HepG2 (cell line): ENCODE results near the gene BABAM2. TPM values are rescaled to one million over a fixed set of nuclear protein-coding genes. Genes with fewer than 3 reads are reported as not detected.

ENCODE experiments used
- ATAC-seq: fragments of 200-7000 bp; cut with Tn5 transposase; 3 replicates; pipeline ENCODE4 v1.9.1; 2020; ENCODE audit warnings: mild to moderate bottlenecking, moderate library complexity
- BruUV-seq: library from RNA; stranded (reverse); fragments of 400-500 nt; replicated peaks from 2 replicates; lab custom pipeline; 2021; lab: Mats Ljungman, UMichigan
- CTCF ChIA-PET: fragments of 300-600 bp; formaldehyde crosslinking; extraction: SDS; loops from one replicate; lab custom pipeline; 2021; ENCODE audit warnings: low total read pairs, inconsistent platforms, low intra/inter-chr PET ratio; lab: Yijun Ruan, JAX
- POLR2A ChIA-PET: fragments of 350-600 bp; sonication (Branson Sonifier 250); formaldehyde crosslinking; loops from one replicate; lab custom pipeline; 2020; ENCODE audit warnings: antibody characterized with exemption, inconsistent platforms; lab: Yijun Ruan, JAX
- DNase-seq: peaks from one replicate; pipeline ENCODE4 v3.0.0-alpha.2; 2015; ENCODE audit warnings: low spot score
- FAIRE-seq: peaks from 3 replicates; lab custom pipeline; 2011; peaks lifted over from hg19 to GRCh38; lab: Jason Lieb, UNC
- H2AFZ ChIP-seq: one replicate; pipeline ENCODE4 v1.6.1; 2011; ENCODE audit warnings: low read length, inconsistent platforms
- H3K27ac ChIP-seq: fragments of 300-600 bp; 3 replicates; pipeline ENCODE4 v1.8.0; 2011; ENCODE audit warnings: mixed run types, mild to moderate bottlenecking, mixed read lengths, low read length, inconsistent platforms; ENCODE audit not compliant: insufficient read depth; ENCODE audit errors: extremely low read length
- H3K27me3 ChIP-seq, 2 experiments: fragments of 200-600 bp in 1 of 2; 2 replicates in 1 of 2; 3 replicates in 1 of 2; pipeline versions ENCODE4 v1.6.0 to v1.8.0; 2011; ENCODE audit warnings: low read length in 2 of 2, mild to moderate bottlenecking in 2 of 2, moderate library complexity in 2 of 2, inconsistent platforms in 1 of 2; ENCODE audit not compliant: insufficient read depth in 2 of 2, control insufficient read depth in 1 of 2
- H3K36me3 ChIP-seq, 2 experiments: fragments of 200-600 bp in 1 of 2; replicated peaks in 1 of 2; 2 replicates in 1 of 2; 3 replicates in 1 of 2; pipeline versions ENCODE4 v1.5.1 to v1.8.0; 2011; ENCODE audit warnings: low read length in 2 of 2, inconsistent platforms in 1 of 2; ENCODE audit not compliant: insufficient read depth in 2 of 2, control insufficient read depth in 1 of 2
- H3K4me1 ChIP-seq: 2 replicates; pipeline ENCODE4 v1.5.1; 2012; ENCODE audit warnings: low read length, inconsistent platforms; ENCODE audit not compliant: insufficient read depth
- H3K4me2 ChIP-seq: 2 replicates; pipeline ENCODE4 v1.6.0; 2011; ENCODE audit warnings: low read depth, low read length, inconsistent platforms
- H3K4me3 ChIP-seq, 3 experiments: fragments of 200-600 bp in 1 of 3; sonication (generic), shearing (Covaris generic) in 1 of 3; replicated peaks in 1 of 3; 2 replicates each; pipeline ENCODE4 v1.5.1; 2011 to 2016; ENCODE audit warnings: low read length in 3 of 3, inconsistent platforms in 2 of 3, low read depth in 2 of 3, mild to moderate bottlenecking in 2 of 3, control low read depth in 1 of 3, mixed read lengths in 1 of 3; ENCODE audit not compliant: insufficient read depth in 1 of 3
- H3K79me2 ChIP-seq: one replicate; pipeline ENCODE4 v1.6.1; 2011; ENCODE audit warnings: low read length, inconsistent platforms; ENCODE audit not compliant: insufficient read depth
- H3K9ac ChIP-seq: 2 replicates; pipeline ENCODE4 v1.6.0; 2011; ENCODE audit warnings: mild to moderate bottlenecking, low read depth, low read length, inconsistent platforms; ENCODE audit not compliant: insufficient read depth
- H3K9me3 ChIP-seq: 2 replicates; pipeline ENCODE4 v1.5.1; 2012; ENCODE audit warnings: mild to moderate bottlenecking, low read length
- H4K20me1 ChIP-seq: 2 replicates; pipeline ENCODE4 v1.6.0; 2011; ENCODE audit warnings: inconsistent platforms, mild to moderate bottlenecking, low read length, moderate library complexity; ENCODE audit not compliant: insufficient read depth
- CAMTA2 ChIP-seq: sonication (generic); formaldehyde crosslinking; IDR thresholded peaks from 2 replicates; pipeline ENCODE4 v1.4.0; 2020; ENCODE audit warnings: mild to moderate bottlenecking, missing genetic modification reagents, borderline replicate concordance
- CENPX ChIP-seq: sonication (generic); formaldehyde crosslinking; IDR thresholded peaks from 2 replicates; pipeline ENCODE4 v1.9.0; 2021; ENCODE audit warnings: mild to moderate bottlenecking, missing genetic modification reagents, moderate library complexity
- CHD4 ChIP-seq: fragments of 200-600 bp; sonication (generic); IDR thresholded peaks from 2 replicates; pipeline ENCODE4 v1.7.0; 2017; ENCODE audit warnings: mild to moderate bottlenecking, low read length, borderline replicate concordance
- GATA4 ChIP-seq: sonication (generic); IDR thresholded peaks from 2 replicates; pipeline ENCODE4 v1.6.1; 2016; ENCODE audit warnings: antibody characterized with exemption, low read depth, borderline replicate concordance
- GPN1 ChIP-seq: sonication (generic); formaldehyde crosslinking; IDR thresholded peaks from 2 replicates; pipeline ENCODE4 v1.5.1; 2020; ENCODE audit warnings: missing genetic modification reagents, borderline replicate concordance
- GRHL1 ChIP-seq: sonication (generic); formaldehyde crosslinking; conservative IDR thresholded peaks from 2 replicates; pipeline ENCODE4 v1.8.0; 2022; ENCODE audit warnings: missing genetic modification reagents
- HMGXB3 ChIP-seq: sonication (generic); formaldehyde crosslinking; IDR thresholded peaks from 2 replicates; pipeline ENCODE4 v1.4.0; 2020; ENCODE audit warnings: missing genetic modification reagents, borderline replicate concordance
- NFYB ChIP-seq: sonication (generic); formaldehyde crosslinking; IDR thresholded peaks from 2 replicates; pipeline ENCODE4 v1.4.0; 2020; ENCODE audit warnings: missing genetic modification reagents
- REXO4 ChIP-seq: sonication (generic); formaldehyde crosslinking; IDR thresholded peaks from 2 replicates; pipeline ENCODE4 v1.8.0; 2022; ENCODE audit warnings: missing genetic modification reagents, mild to moderate bottlenecking, borderline replicate concordance
- RORA ChIP-seq: sonication (generic); formaldehyde crosslinking; IDR thresholded peaks from 2 replicates; pipeline ENCODE4 v1.5.0; 2020; ENCODE audit warnings: mild to moderate bottlenecking, missing genetic modification reagents, moderate library complexity
- SAP130 ChIP-seq: IDR thresholded peaks from 2 replicates; pipeline ENCODE4 v1.6.1; 2016; ENCODE audit warnings: low read depth
- SMAD9 ChIP-seq: sonication (generic); formaldehyde crosslinking; IDR thresholded peaks from 2 replicates; pipeline ENCODE4 v1.5.1; 2020; ENCODE audit warnings: mild to moderate bottlenecking, missing genetic modification reagents
- UBTF ChIP-seq: sonication (generic); formaldehyde crosslinking; IDR thresholded peaks from 2 replicates; pipeline ENCODE4 v1.4.0; 2020; ENCODE audit warnings: mild to moderate bottlenecking, missing genetic modification reagents
- ZNF232 ChIP-seq: sonication (generic); formaldehyde crosslinking; IDR thresholded peaks from 2 replicates; pipeline ENCODE4 v1.4.0; 2020; ENCODE audit warnings: missing genetic modification reagents, borderline replicate concordance
- WGBS: methylation state at CpG from one replicate; pipeline ENCODE4 v1.1.6; 2017; ENCODE audit warnings: low lambda C conversion rate; 5-methylcytosine and 5-hydroxymethylcytosine counted together
- in situ Hi-C: cut with HindIII; loops from 2 replicates; pipeline ENCODE4 v1.10.0; 2017; ENCODE audit warnings: low pct_unique_long_range_greater_than_20kb; ENCODE audit not compliant: extremely low pct_ligation_motif_present
- intact Hi-C: fragments of 100-400 bp; cut with micrococcal nuclease; formaldehyde crosslinking; loops from one replicate; pipeline ENCODE4 v1.10.0; 2022; ENCODE audit not compliant: unreplicated experiment
- polyA plus RNA-seq, 8 experiments: library from polyadenylated mRNA; depleted of rRNA in 3 of 8; stranded (reverse) in 7 of 8; unstranded in 1 of 8; fragments of >200 nt; fragmentation: Illumina TruSeq in 4 of 8; extraction: Trizol in 4 of 8; gene quantifications; 2 replicates each; pipeline versions ENCODE4 v1.2.1 to v1.2.3, GENCODE V29; 2011 to 2016; ENCODE audit warnings: low read depth in 4 of 8, missing spikeins in 1 of 8, mixed read lengths in 1 of 8; ENCODE audit not compliant: insufficient read depth in 1 of 8
- total RNA-seq, 5 experiments: library from RNA; depleted of rRNA; stranded (reverse); fragments of >200 nt; fragmentation: Illumina TruSeq; extraction: Trizol; gene quantifications; 2 replicates each; pipeline ENCODE4 v1.2.3, GENCODE V29; 2016; ENCODE audit warnings: low read depth in 1 of 5

The BABAM2 gene
- total and polyA plus RNA-seq, 2 of the 13 experiments (the other 11 are each of a cell fraction or from before 2014, with no cell fraction given) = 24.9 to 28.0 TPM

GRCh38 chr2:28071221-28071620 lies 180.7 kb downstream of the BABAM2 start:
- Histone ChIP-seq H3K36me3 (peaks cover 0 to 3% of the 10 kb centered on the region in 2 experiments; a peak in 1 of 5 replicates), H3K79me2 (no peaks in the 10 kb centered on the region), H3K9ac (no peak overlapping the region), H3K9me3 (no peaks in the 10 kb centered on the region)
- ChIA-PET CTCF (no interaction called here), POLR2A (no interaction called here)
- ATAC-seq = no peak
- in situ Hi-C loops = no loop called here
- DNase-seq = no peak
- TF ChIP-seq SAP130 = no peak
- TF ChIP-seq SMAD9 (CRISPR knock-in tag) = no peak
- no peak for TF ChIP-seq CENPX (CRISPR knock-in tag)
- TF ChIP-seq ZNF232 (CRISPR knock-in tag) = no peak
- TF ChIP-seq HMGXB3 (CRISPR knock-in tag) = no peak
- no peak for TF ChIP-seq GATA4
- no peak for TF ChIP-seq NFYB (CRISPR knock-in tag)
- no peak for TF ChIP-seq GPN1 (CRISPR knock-in tag)
- no peak for TF ChIP-seq CHD4
- TF ChIP-seq UBTF (CRISPR knock-in tag) = no peak
- TF ChIP-seq CAMTA2 (CRISPR knock-in tag) = no peak
- no peak for TF ChIP-seq GRHL1 (CRISPR knock-in tag)
- no peak for TF ChIP-seq REXO4 (CRISPR knock-in tag)
- no peak for TF ChIP-seq RORA (CRISPR knock-in tag)
- TF ChIP-seq, all 625 proteins: peak for 0
- BruUV-seq = no TSS peak
- FAIRE-seq = no peak
- H3K27me3 ChIP-seq = no peaks in the 10 kb centered on the region
- H3K4me3 ChIP-seq = no peak overlapping the region
- intact Hi-C loops = no loop called here
- no peaks in the 10 kb centered on the region for H3K4me1 ChIP-seq
- H2AFZ ChIP-seq = no peak overlapping the region
- no peak overlapping the region for H3K27ac ChIP-seq
- no peak overlapping the region for H3K4me2 ChIP-seq
- H4K20me1 ChIP-seq = no peaks in the 10 kb centered on the region
- WGBS = 56% methylated on average over 5 of the region's 5 CpGs
